HEK293 (cell line): ENCODE results near the gene COL24A1.

Experiments used
- BCL11A ChIP-seq: fragments of 450-650 bp; formaldehyde crosslinking; IDR thresholded peaks from 2 replicates; pipeline ENCODE4 v1.5.1; 2016; ENCODE audit warnings: low read depth, missing biosample characterization, missing genetic modification characterization
- CTCF ChIP-seq: fragments of 450-650 bp; formaldehyde crosslinking; IDR thresholded peaks from 2 replicates; pipeline ENCODE4 v1.5.1; 2016; ENCODE audit warnings: missing biosample characterization, missing genetic modification characterization
- MYNN ChIP-seq: fragments of 450-650 bp; formaldehyde crosslinking; IDR thresholded peaks from 2 replicates; pipeline ENCODE4 v1.5.1; 2016; ENCODE audit warnings: missing biosample characterization, missing genetic modification characterization, borderline replicate concordance
- REST ChIP-seq: fragments of 450-650 bp; formaldehyde crosslinking; IDR thresholded peaks from 2 replicates; pipeline ENCODE4 v1.5.1; 2016; ENCODE audit warnings: missing biosample characterization, missing genetic modification characterization
- ZNF157 ChIP-seq: fragments of 450-650 bp; formaldehyde crosslinking; IDR thresholded peaks from 2 replicates; pipeline ENCODE4 v1.5.1; 2016; ENCODE audit warnings: missing biosample characterization, missing genetic modification characterization
- ZNF169 ChIP-seq: fragments of 450-650 bp; formaldehyde crosslinking; IDR thresholded peaks from 2 replicates; pipeline ENCODE4 v1.5.1; 2016; ENCODE audit warnings: missing biosample characterization, missing genetic modification characterization
- ZSCAN18 ChIP-seq: fragments of 450-650 bp; formaldehyde crosslinking; IDR thresholded peaks from 2 replicates; pipeline ENCODE4 v1.5.1; 2016; ENCODE audit warnings: missing biosample characterization, missing genetic modification characterization

GRCh38 chr1:86069757-86070145, 86.8 kb downstream of the COL24A1 start:
- TF ChIP-seq MYNN (no peak), BCL11A (tag by site-specific recombination) (no peak), ZSCAN18 (no peak), REST (tag by site-specific recombination) (no peak), ZNF169 (tag by site-specific recombination) (no peak), CTCF (tag by site-specific recombination) (no peak), ZNF157 (tag by site-specific recombination) (no peak)
